ENCODE measurements around the gene SELENOV. TPM values are rescaled to one million over a fixed set of nuclear protein-coding genes. Genes with fewer than 3 reads are reported as not detected.
A peak's percentile ranks its signal among the peaks of the same experiment; 100 is the strongest.

Gene SELENOV, protein sequence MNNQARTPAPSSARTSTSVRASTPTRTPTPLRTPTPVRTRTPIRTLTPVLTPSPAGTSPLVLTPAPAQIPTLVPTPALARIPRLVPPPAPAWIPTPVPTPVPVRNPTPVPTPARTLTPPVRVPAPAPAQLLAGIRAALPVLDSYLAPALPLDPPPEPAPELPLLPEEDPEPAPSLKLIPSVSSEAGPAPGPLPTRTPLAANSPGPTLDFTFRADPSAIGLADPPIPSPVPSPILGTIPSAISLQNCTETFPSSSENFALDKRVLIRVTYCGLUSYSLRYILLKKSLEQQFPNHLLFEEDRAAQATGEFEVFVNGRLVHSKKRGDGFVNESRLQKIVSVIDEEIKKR
- not detected for total RNA-seq

- peak within 1 kb of the TSS; percentile 53 for H3K4me3 Mint-ChIP-seq
- peak; percentile 47 for ATAC-seq
- H3K36me3 Mint-ChIP-seq (ENCODE audit: low read depth) = no peaks in the 10 kb centered on the region
- ChIA-PET CTCF (interaction anchor here (0.6 to 1.8 kb wide), 8 partner anchors 9 to 113 kb away, joined by 3 to 6 read pairs (median 3); partner anchors contain the start of gene EID2B), POLR2A (no interaction called here)
- H3K27ac Mint-ChIP-seq = no peak within 1 kb of the TSS
- H3K9me3 Mint-ChIP-seq (ENCODE audit: low read depth) = no peaks in the 10 kb centered on the region
- intact Hi-C loops (cut with DNase I, micrococcal nuclease) = no loop called here
- DNase-seq = peak; percentile 40
- H3K27me3 Mint-ChIP-seq = peaks cover 39% of the 10 kb centered on the region
- peaks cover 11% of the 10 kb centered on the region for H3K4me1 Mint-ChIP-seq
Measured at GRCh38 chr19:39514840-39515550, at the start of gene SELENOV. SELENOV (plus strand) TSS chr19:39515139; CDS start chr19:39515213, 74 bp downstream.

- no peaks in the 10 kb centered on the region for H3K9me3 Mint-ChIP-seq (ENCODE audit: low read depth)
- intact Hi-C loops (cut with DNase I, micrococcal nuclease) = no loop called here
- no peaks in the 10 kb centered on the region for H3K27me3 Mint-ChIP-seq
- DNase-seq (no peak), ATAC-seq (no peak)
- ChIA-PET CTCF (interaction anchor here (1.5 kb wide), 1 partner anchor 66 kb away, joined by 6 read pairs; the partner anchor contains the start of gene EID2B), POLR2A (interaction anchor here (1.1 kb wide), 1 partner anchor 10 kb away, joined by 5 read pairs; no protein-coding TSS in a partner anchor)
- peaks cover 12% of the 10 kb centered on the region for H3K4me1 Mint-ChIP-seq
- peaks cover 65% of the 10 kb centered on the region for H3K36me3 Mint-ChIP-seq (ENCODE audit: low read depth)
- no peak overlapping the region for H3K4me3 Mint-ChIP-seq
- no peak overlapping the region for H3K27ac Mint-ChIP-seq
Measured at GRCh38 chr19:39465956-39466747, 48.8 kb upstream of the SELENOV start.

- POLR2A ChIA-PET = no interaction called here
- ATAC-seq (no peak), DNase-seq (no peak)
- no peak overlapping the region for H3K27ac Mint-ChIP-seq
- no peak overlapping the region for H3K4me3 Mint-ChIP-seq
- H3K4me1 Mint-ChIP-seq = peaks cover 17% of the 10 kb centered on the region
- H3K36me3 Mint-ChIP-seq (ENCODE audit: low read depth) = peaks cover 71% of the 10 kb centered on the region
- intact Hi-C loops (cut with DNase I, micrococcal nuclease) = no loop called here
- CTCF ChIA-PET = interaction anchor here (0.7 to 1.0 kb wide), 2 partner anchors 11 to 27 kb away, joined by 3 read pairs; no protein-coding TSS in a partner anchor
- no peaks in the 10 kb centered on the region for H3K27me3 Mint-ChIP-seq
- no peaks in the 10 kb centered on the region for H3K9me3 Mint-ChIP-seq (ENCODE audit: low read depth)
Measured at GRCh38 chr19:39467941-39468340, 47.0 kb upstream of the SELENOV start.

DNA sequence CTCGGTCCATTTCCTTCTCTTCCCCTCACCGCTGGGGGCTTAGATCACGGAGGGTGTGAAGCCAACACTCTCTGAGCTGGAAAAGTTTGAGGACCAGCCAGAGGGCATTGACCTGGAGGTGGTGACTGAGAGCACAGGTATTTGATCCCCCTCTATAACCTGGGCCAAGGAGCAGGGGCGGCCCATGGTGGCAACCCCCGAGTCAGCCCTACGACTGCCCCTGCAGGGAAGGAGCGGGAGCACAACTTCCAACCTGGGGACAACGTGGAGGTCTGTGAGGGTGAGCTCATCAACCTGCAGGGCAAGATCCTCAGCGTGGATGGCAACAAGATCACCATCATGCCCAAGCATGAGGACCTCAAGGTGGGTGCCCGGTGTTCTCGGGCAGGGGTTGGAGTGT lies 45.9 kb upstream of the SELENOV start:
- intact Hi-C loops (cut with DNase I, micrococcal nuclease) = no loop called here
- ATAC-seq (no peak), DNase-seq (no peak)
- no peaks in the 10 kb centered on the region for H3K27me3 Mint-ChIP-seq
- H3K27ac Mint-ChIP-seq = peak overlapping the region; percentile 16
- peaks cover 62% of the 10 kb centered on the region for H3K36me3 Mint-ChIP-seq (ENCODE audit: low read depth)
- H3K4me1 Mint-ChIP-seq = peaks cover 17% of the 10 kb centered on the region
- no peaks in the 10 kb centered on the region for H3K9me3 Mint-ChIP-seq (ENCODE audit: low read depth)
- ChIA-PET POLR2A (interaction anchor here (0.7 kb wide), 1 partner anchor 33 kb away, joined by 4 read pairs; the partner anchor contains the start of gene RPS16), CTCF (interaction anchor here (0.6 kb wide), 1 partner anchor 12 kb away, joined by 3 read pairs; the partner anchor contains the start of gene TIMM50)
- no peak overlapping the region for H3K4me3 Mint-ChIP-seq

DNA sequence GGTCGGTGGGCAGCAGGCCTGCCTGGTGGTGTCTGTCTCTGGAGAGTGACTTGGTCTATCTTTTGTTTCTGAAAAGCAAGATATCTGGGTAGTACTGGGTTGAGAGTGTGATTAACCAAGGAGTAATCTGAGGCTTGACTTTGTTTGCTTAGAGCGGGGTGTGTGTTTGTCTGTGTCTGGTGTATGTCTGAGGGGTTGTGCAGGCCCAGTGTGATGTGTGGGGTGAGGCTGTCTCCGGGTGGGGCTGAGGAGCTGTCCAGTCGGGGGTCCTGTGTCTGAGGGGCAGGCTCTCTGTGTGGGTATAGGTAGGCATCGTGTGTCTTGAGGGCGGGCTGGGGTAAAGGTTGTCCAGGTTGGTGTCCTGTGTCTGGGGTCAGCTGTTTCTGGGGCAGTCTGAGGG lies 45.4 kb upstream of the SELENOV start:
- Mint-ChIP-seq H3K27me3 (no peaks in the 10 kb centered on the region), H3K36me3 (ENCODE audit: low read depth) (peaks cover 68% of the 10 kb centered on the region), H3K27ac (peak overlapping the region; percentile 16), H3K4me1 (peaks cover 17% of the 10 kb centered on the region), H3K9me3 (ENCODE audit: low read depth) (no peaks in the 10 kb centered on the region), H3K4me3 (no peak overlapping the region)
- ATAC-seq (no peak), DNase-seq (no peak)
- intact Hi-C loops (cut with DNase I, micrococcal nuclease) = no loop called here
- ChIA-PET CTCF (interaction anchor here (0.6 kb wide), 1 partner anchor 11 kb away, joined by 3 read pairs; the partner anchor contains the start of gene TIMM50), POLR2A (no interaction called here)

DNA sequence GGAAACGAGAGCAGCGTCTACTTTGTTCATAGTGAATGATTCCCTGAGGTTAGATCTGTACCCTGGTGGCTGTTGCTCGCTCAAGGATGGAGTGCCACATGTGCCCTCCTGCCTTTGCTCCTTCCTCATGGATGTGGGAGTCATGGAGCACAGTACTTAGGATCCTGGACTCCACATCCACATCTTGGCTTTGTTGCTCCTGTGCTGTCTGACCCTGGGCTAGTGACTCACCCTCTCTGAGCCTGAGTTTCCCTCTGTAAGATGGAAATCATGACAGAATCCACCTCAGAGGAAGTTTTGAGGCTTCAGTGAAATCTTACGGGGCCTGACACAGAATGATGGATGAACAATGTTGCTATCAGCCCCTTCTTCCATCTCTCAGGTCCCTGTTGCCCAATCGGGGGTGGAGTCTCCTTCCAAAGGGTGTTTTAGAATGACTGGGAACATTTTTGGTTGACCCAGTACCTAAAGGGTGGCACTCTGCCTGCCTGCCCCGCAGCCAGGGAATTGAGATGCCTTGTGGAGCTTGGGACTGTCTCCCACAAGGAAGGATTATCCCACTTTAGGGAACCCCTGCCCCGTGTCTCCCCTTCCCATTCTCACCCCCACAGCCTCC lies 44.1 kb upstream of the SELENOV start:
- CTCF ChIA-PET = no interaction called here
- Mint-ChIP-seq H3K9me3 (ENCODE audit: low read depth) (no peaks in the 10 kb centered on the region), H3K27ac (peak overlapping the region; percentile 68), H3K4me3 (no peak overlapping the region), H3K27me3 (no peaks in the 10 kb centered on the region), H3K4me1 (peaks cover 17% of the 10 kb centered on the region), H3K36me3 (ENCODE audit: low read depth) (peaks cover 68% of the 10 kb centered on the region)
- DNase-seq (peak; percentile 30), ATAC-seq (peak; percentile 49)
- POLR2A ChIA-PET = no interaction called here
- intact Hi-C loops (cut with DNase I, micrococcal nuclease) = no loop called here

DNA sequence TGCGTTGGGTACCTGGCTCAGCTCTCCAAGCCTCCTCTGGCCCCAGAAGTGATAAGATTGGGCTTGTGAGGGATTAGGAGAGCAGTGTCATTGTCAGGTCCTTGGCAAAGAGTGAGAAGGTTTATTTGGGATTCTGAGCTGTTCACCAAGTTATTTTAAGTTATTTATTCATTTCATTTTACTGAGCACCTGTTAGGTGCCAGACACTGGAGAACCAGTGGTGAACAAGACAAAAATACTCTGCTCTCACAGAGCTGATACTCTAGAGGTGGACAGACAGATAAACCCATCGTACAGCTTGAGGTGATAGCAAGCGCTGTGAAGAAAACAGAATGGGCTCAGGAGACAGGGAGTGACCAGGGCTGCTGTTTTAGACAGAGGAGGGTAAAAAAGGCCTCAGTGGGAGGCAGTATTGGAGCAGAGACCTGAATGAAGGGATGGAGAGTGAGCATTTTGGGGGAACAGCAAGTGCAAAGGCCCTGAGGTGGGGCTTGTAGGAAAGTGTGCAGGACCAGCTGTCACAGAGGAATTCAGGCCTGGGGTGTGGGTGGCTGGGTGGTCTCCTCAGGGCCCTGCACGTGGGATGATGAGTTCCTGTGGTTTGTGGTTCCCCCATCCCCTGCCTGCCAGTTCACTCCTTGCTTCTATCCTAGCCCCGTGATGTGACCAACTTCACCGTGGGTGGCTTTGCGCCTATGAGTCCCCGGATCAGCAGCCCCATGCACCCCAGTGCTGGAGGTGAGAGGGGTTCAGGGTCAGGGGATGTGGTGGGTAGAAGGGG lies 43.0 kb upstream of the SELENOV start:
- DNase-seq (no peak), ATAC-seq (no peak)
- peak overlapping the region; percentile 55 for H3K27ac Mint-ChIP-seq
- H3K4me3 Mint-ChIP-seq = no peak overlapping the region
- ChIA-PET POLR2A (no interaction called here), CTCF (interaction anchor here (0.6 to 1.1 kb wide), 6 partner anchors 9 to 1221 kb away, joined by 3 to 4 read pairs (median 3); partner anchors contain the start of gene TIMM50)
- H3K27me3 Mint-ChIP-seq = no peaks in the 10 kb centered on the region
- peaks cover 69% of the 10 kb centered on the region for H3K36me3 Mint-ChIP-seq (ENCODE audit: low read depth)
- intact Hi-C loops (cut with DNase I, micrococcal nuclease) = no loop called here
- peaks cover 17% of the 10 kb centered on the region for H3K4me1 Mint-ChIP-seq
- H3K9me3 Mint-ChIP-seq (ENCODE audit: low read depth) = no peaks in the 10 kb centered on the region

- H3K4me1 Mint-ChIP-seq = peaks cover 17% of the 10 kb centered on the region
Measured at GRCh38 chr19:39472746-39473442, 42.0 kb upstream of the SELENOV start.

GRCh38 chr19:39473443-39473960 lies 41.4 kb upstream of the SELENOV start:
- H3K4me1 Mint-ChIP-seq = peaks cover 17% of the 10 kb centered on the region
- intact Hi-C loops (cut with DNase I, micrococcal nuclease) = no loop called here
- ATAC-seq (no peak), DNase-seq (no peak)
- H3K4me3 Mint-ChIP-seq = no peak overlapping the region
- H3K27ac Mint-ChIP-seq = no peak overlapping the region
- H3K27me3 Mint-ChIP-seq = no peaks in the 10 kb centered on the region
- ChIA-PET POLR2A (interaction anchor here (1.2 kb wide), 1 partner anchor 26 kb away, joined by 4 read pairs; no protein-coding TSS in a partner anchor), CTCF (interaction anchor here (0.6 to 4.2 kb wide), 9 partner anchors 12 to 1184 kb away, joined by 3 to 27 read pairs (median 4); partner anchors contain the start of gene EID2B)
- H3K36me3 Mint-ChIP-seq (ENCODE audit: low read depth) = peaks cover 61% of the 10 kb centered on the region
- H3K9me3 Mint-ChIP-seq (ENCODE audit: low read depth) = no peaks in the 10 kb centered on the region

More at GRCh38 chr19:39472746-39473442, 42.0 kb upstream of the SELENOV start:
- POLR2A ChIA-PET = no interaction called here
- ATAC-seq = no peak
- no peaks in the 10 kb centered on the region for H3K9me3 Mint-ChIP-seq (ENCODE audit: low read depth)
- no peak for DNase-seq
- peaks cover 64% of the 10 kb centered on the region for H3K36me3 Mint-ChIP-seq (ENCODE audit: low read depth)
- H3K27me3 Mint-ChIP-seq = no peaks in the 10 kb centered on the region
- no peak overlapping the region for H3K27ac Mint-ChIP-seq
- CTCF ChIA-PET = interaction anchor here (1.1 to 4.2 kb wide), 2 partner anchors 46 to 60 kb away, joined by 3 to 27 read pairs; partner anchors contain the start of gene EID2B
- intact Hi-C loops (cut with DNase I, micrococcal nuclease) = no loop called here
- no peak overlapping the region for H3K4me3 Mint-ChIP-seq

All from activated CD4-positive, alpha-beta T cell treated with anti-CD3 and anti-CD28 coated beads for 36 hours (primary cell).